Suprapubic skin (tissue), 4 donors: ENCODE measurements around the gene ATAD3A.
"Not testable (repeated sequence)": the region's sequence is repeated elsewhere in the genome, so short reads cannot be mapped to it uniquely, and the experiment has no call there.

Source experiments
- CTCF ChIP-seq, 2 donors: fragments of 200-600 bp in 1 of 2; fragments of 450-650 bp in 1 of 2; sonication (generic) in 1 of 2; IDR thresholded peaks; one replicate each; pipeline ENCODE4 v1.5.1; 2016 to 2019; ENCODE audit warnings: antibody characterized with exemption in 2 of 2, mild to moderate bottlenecking in 1 of 2, moderate library complexity in 1 of 2
- POLR2A ChIP-seq, 2 donors: fragments of 450-650 bp; IDR thresholded peaks; one replicate each; pipeline ENCODE4 v1.6.1; 2017; ENCODE audit warnings: antibody characterized with exemption in 2 of 2, mild to moderate bottlenecking in 2 of 2, moderate library complexity in 2 of 2
- POLR2AphosphoS5 ChIP-seq, 3 donors: sonication (generic); formaldehyde crosslinking; IDR thresholded peaks; one replicate each; pipeline ENCODE4 v1.6.1; 2017; ENCODE audit warnings: antibody characterized with exemption in 3 of 3

- TF ChIP-seq CTCF, POLR2A, POLR2AphosphoS5 (IDR thresholded peaks at IDR 0.05): not testable (repeated sequence)
These were observed 11.3 kb downstream of the ATAD3A start for GRCh38 chr1:1523226-1523625.
